Left hindlimb (tissue), 1 donor: ENCODE data around the gene UNCX.
"Not testable (repeated sequence)": the region's sequence is repeated elsewhere in the genome, so short reads cannot be mapped to it uniquely, and the experiment has no call there.

Experiments
- DNase-seq: peaks from one replicate; pipeline ENCODE4 v3.0.0-alpha.2; 2018

Gene UNCX

DNA sequence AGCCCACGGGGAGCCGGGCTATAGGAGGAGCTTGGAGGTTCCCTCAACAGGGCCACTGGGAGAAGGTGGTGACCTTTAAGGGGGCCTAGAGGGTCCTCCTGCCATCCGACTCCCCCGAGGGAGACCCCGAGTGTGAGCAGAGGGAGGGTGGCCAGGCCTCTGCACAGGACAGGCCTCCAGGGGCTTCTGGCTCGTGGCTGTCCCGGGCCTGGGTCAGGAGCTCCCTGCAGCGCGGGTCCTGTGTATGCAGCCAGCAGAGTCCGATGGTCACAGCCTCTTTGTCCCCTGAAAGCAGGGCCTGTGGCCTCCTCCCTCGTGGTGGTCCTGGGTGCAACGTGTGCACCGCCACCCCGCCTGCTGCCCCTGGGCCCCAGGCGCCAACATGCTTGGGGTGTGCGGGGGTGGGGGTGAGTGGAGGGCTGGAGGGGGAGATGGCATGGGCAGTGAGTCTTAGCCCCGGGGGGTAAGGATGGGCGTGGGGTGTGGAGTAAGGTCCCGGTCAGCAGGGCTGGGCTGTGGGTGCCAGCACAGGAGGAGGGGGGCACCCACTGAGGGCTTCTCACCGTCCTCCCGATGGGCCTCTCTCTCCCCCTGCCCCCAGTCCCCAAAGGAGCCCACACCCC, 27.1 kb downstream of the UNCX start:
- DNase-seq = no peak

DNA sequence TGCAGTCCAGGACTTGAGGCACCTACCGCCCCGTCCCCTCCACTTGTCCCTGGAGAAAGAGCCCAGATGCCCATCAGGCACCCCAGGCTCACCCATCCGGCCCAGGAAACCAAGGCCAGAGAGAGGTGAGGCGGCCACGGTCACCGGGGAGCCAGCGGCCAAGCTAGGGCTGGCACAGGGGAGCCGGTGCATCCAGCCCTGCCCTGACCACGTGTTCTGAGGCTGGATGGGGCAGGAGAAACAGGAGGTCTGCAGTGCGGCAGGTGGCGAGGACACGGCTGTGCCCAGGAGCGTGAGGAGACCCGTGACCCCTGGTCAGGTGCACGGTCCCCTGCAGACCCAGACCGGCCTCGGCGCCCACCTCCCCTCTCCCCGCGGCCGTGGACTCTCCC, 27.6 kb downstream of the UNCX start:
- no peak for DNase-seq

DNA sequence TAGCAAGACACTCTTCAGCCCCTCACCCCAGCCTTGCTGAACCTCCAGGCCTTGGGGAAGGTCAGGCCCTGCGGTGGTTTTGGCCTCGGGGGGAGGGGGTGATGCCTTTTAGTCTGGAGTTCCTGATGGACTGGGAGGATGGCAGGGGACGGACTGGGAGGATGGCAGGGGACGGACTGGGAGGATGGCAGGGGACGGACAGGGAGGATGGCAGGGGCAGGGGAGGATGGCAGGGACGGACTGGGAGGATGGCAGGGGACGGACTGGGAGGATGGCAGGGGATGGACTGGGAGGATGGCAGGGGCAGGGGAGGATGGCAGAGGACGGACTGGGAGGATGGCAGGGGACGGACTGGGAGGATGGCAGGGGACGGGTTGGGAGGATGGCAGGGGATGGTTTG, 28.4 kb downstream of the UNCX start:
- not testable (repeated sequence) for DNase-seq

DNA sequence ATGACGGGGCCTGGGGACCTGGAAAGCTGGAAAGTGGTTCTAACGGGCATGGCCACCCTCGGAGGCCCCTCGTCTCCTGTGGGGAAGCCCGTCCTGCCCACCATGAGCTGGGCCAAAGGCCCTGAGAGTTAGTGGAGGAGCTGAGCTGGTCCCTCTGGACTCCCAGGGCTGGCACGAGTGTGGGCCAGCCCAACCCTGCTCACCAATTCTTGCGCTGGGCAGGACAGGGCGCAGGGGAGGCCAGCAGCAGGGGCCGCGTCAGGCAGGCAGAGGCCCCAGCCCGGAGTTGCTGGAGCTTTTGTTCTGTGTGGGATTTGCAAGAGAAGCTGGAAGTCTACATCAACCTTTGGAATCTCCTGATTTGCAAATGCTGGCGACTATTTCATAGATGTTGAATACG, 29.8 kb downstream of the UNCX start:
- no peak for DNase-seq

- DNase-seq = no peak
These were observed 30.8 kb downstream of the UNCX start for GRCh38 chr7:1263391-1263951.

GRCh38 chr7:1264345-1265280, 31.9 kb downstream of the UNCX start:
- DNase-seq = no peak

GRCh38 chr7:1267016-1267900, 34.6 kb downstream of the UNCX start:
- no peak for DNase-seq

DNA sequence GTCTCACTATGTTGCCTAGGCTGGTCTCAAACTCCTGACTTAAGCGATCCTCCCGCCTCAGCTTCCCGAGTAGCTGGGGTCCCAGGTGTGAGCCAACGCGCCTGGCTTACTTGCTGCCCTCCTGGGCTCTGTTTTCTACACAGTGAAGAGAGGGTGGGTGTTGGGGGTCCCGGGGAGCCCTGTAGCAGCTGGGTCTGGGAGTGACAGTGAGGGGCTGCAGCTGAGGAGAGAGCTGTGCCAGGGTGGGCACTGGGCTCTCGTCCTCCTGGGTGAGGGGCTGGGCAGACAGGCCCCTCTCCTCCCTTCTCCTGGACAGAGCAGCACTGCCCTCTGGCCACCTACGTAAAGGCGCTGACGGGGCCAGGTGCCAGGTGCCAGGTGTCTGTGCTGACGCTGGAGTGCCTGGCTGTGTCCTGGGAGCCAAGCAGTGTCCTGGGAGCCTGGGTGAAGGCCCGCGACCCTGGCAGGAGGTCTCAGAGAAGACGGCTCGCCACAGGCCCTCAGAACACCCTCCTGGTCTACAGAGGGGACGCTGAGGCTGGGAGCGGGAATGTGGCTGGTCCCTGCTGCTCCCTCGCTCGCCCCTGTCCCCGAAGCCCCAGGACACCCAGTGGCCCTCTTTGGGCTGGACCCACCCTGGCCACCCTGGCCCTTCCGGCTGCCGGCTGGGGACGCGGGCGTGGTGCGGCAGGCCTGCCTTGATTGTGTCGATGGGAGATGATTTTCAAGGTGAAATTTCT, 35.6 kb downstream of the UNCX start:
- DNase-seq = no peak

GRCh38 chr7:1268866-1269265, 36.2 kb downstream of the UNCX start:
- DNase-seq = no peak

- no peak for DNase-seq
These were observed 36.7 kb downstream of the UNCX start for GRCh38 chr7:1269336-1269890.

GRCh38 chr7:1270181-1270580, 37.5 kb downstream of the UNCX start:
- no peak for DNase-seq

GRCh38 chr7:1271046-1271445, 38.4 kb downstream of the UNCX start:
- DNase-seq = no peak

DNA sequence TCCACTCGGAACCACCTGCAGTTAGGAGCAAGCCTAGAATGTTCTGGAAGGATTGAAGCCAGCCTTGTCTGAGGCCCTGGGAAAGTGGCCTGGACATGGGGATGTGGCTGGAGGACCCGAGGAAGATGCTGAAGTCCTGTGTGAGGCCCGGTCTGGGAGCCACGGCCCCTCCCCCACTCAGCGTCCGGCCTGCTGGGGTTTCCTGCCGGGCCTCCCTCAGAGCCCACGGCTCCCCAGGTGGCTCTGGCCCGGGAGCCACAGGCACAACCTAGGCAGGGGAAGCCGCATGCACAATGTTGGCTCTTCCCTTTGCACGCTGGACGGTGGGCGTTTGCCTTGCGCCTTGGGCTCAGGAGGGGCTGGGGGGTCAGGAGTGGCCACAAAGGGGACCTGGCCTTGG, 39.0 kb downstream of the UNCX start:
- no peak for DNase-seq

- DNase-seq = not testable (repeated sequence)
These were observed 39.5 kb downstream of the UNCX start for GRCh38 chr7:1272136-1272535.

DNA sequence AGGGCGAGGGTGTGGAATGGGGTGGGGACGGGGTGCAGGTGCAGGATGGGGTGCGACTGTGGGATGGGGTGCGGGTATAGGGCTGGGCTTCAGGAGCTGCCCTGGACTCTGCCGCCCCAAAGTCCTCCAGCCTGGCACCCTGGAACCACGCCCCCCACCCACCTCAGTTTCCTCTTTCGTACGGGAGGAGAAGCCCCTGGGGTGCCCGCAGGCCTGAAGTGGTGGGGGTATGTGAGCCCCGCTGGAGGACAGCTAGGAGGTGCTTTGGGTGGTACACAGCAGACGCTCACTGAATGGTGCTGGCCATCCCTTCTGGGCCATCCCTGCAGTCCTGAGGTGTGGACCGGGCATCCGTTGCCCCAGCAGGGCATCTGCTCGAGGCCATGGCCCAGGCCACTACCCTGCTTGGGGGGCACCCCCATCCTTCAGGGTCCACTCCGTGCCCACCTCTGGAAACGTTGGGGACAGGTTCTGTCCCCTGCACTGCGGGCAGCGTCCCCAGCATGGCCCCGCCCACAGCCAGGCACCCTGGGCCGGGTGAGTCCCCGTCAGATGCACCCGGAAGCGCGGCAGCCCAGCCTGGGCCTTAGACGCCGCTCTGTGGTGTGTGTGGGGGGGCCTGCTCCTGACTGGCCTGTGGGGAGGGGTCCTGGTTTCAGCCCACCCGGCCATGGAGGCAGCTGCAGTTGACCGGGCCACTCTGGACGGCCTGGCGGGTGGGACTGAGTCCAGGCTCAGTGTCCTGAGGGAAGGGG, 41.6 kb downstream of the UNCX start:
- no peak for DNase-seq

DNA sequence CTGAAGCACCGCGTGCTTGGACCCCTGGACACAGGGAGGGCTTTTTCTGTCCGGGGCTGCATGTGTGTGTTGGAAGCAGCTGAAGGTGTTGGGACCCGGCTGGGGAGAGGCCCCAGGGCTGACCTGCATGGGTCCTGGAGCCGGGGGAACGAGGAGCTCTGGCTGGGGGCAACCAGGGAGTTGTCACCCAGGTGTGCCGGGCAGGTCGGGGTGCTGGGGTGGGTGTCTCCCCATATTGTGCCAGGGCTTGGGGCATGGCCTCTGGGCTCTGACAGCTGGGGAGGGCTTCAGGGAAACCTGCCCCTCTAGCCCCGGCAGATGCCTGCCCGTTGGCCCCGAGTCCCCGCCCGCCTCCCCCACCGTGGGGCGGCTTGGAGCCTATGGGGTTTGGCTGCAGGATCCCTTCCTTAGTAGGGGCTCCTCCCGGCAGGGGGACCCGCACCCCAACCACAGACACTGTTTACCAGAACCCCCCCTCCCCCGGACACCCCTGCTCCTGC, 42.3 kb downstream of the UNCX start:
- DNase-seq = no peak

DNA sequence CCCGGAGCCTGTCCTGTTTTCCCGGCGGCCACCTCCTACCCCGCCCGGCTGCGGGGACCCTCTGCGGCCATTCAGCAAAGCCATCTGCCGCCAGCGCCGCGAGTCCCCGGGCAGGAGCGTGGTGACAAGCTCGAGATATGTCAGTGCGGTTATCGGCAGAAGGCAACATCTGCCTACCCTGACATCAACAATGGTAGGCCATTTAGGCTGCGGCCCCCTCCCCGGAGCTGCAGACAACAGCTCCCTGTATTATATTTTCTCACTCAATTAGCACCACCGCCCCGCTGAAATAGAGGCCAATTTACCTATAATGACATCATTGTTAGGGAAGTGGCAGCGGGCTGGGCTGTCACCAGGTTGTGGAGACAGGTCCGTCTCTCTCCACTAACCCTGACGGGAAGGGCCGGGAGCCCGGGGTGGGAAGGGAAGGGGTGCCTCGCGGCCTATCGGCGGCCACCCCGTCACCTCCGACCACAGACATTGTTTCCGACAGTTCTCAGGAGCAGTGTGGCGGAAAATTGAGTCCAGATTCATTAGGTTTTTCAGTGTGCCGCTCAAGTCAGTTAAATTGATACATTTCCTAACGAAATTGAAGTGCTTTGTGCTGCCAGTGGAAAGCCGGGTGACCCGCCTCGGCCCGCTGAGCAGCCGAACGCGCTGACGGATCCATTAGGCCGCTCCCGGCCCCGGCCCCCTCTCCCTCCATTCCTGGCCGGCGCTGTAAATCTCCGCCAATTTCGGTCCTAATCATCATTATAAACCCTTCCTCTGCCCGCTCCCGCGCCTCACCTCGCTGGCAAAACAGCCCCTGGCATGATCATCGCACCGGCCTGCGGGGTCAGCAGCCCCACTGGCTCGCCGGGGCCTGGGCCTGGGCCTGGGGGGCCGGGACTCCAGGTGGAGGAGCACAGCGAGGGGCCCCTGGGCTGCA, 43.0 kb downstream of the UNCX start:
- no peak for DNase-seq

DNA sequence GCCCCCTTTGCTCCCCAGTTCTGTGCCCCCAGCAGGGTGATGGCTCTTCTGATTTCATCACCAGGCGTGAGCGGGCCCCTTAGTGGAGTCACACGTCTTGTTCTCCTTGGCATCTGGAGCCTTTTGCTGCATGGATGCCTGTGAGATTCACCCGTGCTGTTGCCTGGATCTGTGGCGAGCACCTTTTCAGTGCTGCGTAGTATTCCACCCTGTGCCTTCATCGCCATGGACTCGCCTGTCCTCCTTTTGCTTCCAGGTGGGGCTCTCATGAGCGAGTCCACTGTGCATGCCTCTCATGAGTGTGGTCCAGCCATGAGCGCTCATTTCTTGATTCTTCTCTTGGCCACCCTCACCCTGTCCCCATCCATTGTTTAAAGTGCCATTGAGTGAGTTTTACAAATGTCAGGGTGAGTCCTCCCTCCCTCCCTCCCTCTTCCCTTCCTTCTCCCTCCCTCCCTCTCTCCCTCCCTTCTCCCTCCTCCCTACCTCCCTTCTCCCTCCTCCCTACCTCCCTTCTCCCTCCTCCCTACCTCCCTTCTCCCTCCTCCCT, 44.0 kb downstream of the UNCX start:
- DNase-seq = no peak

DNA sequence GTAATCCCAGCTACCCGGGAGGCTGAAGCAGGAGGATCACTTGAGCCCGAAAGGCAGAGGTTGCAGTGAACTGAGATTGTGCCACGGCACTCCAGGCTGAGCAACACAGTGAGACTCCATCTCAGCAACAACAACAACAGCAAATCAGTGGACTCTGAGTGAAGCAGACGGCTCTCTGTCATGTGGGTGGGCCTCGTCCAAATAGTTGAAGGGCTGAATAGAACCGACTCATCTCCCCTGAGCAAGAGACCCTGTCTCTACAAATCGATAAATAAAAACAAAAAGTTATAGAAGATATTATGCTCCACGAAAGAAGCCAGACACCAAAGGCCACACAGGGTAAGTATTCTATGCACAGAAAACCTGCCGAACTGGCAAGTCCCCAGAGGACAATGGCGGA, 45.9 kb downstream of the UNCX start:
- DNase-seq = no peak

- no peak for DNase-seq
These were observed 46.4 kb downstream of the UNCX start for GRCh38 chr7:1279041-1279440.
